KMS-11 (cell line): Measurements from ENCODE around the gene SDK2.

Experiments
- H2AFZ ChIP-seq: fragments of 200-600 bp; sonication (generic); 2 replicates; pipeline ENCODE4 v1.6.1; 2016; ENCODE audit warnings: antibody characterized with exemption, mixed run types, low read depth
- H3K27ac ChIP-seq: fragments of 200-600 bp; sonication (generic); 2 replicates; pipeline ENCODE4 v1.6.1; 2016; ENCODE audit warnings: mild to moderate bottlenecking, mixed run types
- H3K27me3 ChIP-seq: fragments of 200-600 bp; sonication (generic); 2 replicates; pipeline ENCODE4 v1.6.1; 2017; ENCODE audit warnings: mild to moderate bottlenecking, low read depth, mixed run types, moderate library complexity; ENCODE audit not compliant: insufficient read depth
- H3K36me3 ChIP-seq: fragments of 200-600 bp; sonication (generic); 2 replicates; pipeline ENCODE4 v1.6.1; 2017; ENCODE audit warnings: mild to moderate bottlenecking, mixed run types; ENCODE audit not compliant: insufficient read depth
- H3K4me1 ChIP-seq: fragments of 200-600 bp; sonication (generic); 2 replicates; pipeline ENCODE4 v1.6.1; 2016; ENCODE audit warnings: mild to moderate bottlenecking, low read depth, mixed run types; ENCODE audit not compliant: poor library complexity, severe bottlenecking
- H3K4me2 ChIP-seq: fragments of 200-600 bp; sonication (generic); 2 replicates; pipeline ENCODE4 v1.7.0; 2016; ENCODE audit warnings: mild to moderate bottlenecking, mixed run types
- H3K4me3 ChIP-seq: fragments of 200-600 bp; sonication (generic); IDR thresholded peaks from 2 replicates; pipeline ENCODE4 v1.6.1; 2017; ENCODE audit warnings: low read depth, low read length, mixed read lengths; ENCODE audit not compliant: insufficient read depth
- H3K79me2 ChIP-seq: fragments of 200-600 bp; sonication (generic); 2 replicates; pipeline ENCODE4 v1.6.1; 2016; ENCODE audit warnings: low read depth, mixed run types; ENCODE audit not compliant: insufficient read depth
- H3K9ac ChIP-seq: fragments of 200-600 bp; sonication (generic); 2 replicates; pipeline ENCODE4 v1.6.1; 2016; ENCODE audit warnings: mild to moderate bottlenecking, mixed run types
- H4K20me1 ChIP-seq: fragments of 200-600 bp; sonication (generic); 2 replicates; pipeline ENCODE4 v1.6.1; 2016; ENCODE audit warnings: mild to moderate bottlenecking, mixed run types; ENCODE audit not compliant: insufficient read depth
- CTCF ChIP-seq: fragments of 200-600 bp; sonication (generic); conservative IDR thresholded peaks from 2 replicates; pipeline ENCODE4 v1.6.1; 2017; ENCODE audit warnings: low read depth, mild to moderate bottlenecking, antibody characterized with exemption, low read length, moderate library complexity, mixed read lengths

SDK2 gene

GRCh38 chr17:73553311-73553710 is 90.9 kb downstream of the SDK2 start:
- H2AFZ ChIP-seq: no peak overlapping the region
- no peak overlapping the region for H3K4me3 ChIP-seq
- H3K79me2 ChIP-seq: no peaks in the 10 kb centered on the region
- no peak for TF ChIP-seq CTCF
- no peak overlapping the region for H3K27ac ChIP-seq
- H3K4me2 ChIP-seq: no peak overlapping the region
- H4K20me1 ChIP-seq: no peaks in the 10 kb centered on the region
- peaks cover 64% of the 10 kb centered on the region for H3K27me3 ChIP-seq
- no peak overlapping the region for H3K9ac ChIP-seq
- no peaks in the 10 kb centered on the region for H3K36me3 ChIP-seq
- no peaks in the 10 kb centered on the region for H3K4me1 ChIP-seq

- no peak for TF ChIP-seq CTCF
- H3K36me3 ChIP-seq: no peaks in the 10 kb centered on the region
- no peak overlapping the region for H3K9ac ChIP-seq
- H3K4me1 ChIP-seq: no peaks in the 10 kb centered on the region
- H4K20me1 ChIP-seq: no peaks in the 10 kb centered on the region
- no peak overlapping the region for H3K4me3 ChIP-seq
- H3K27me3 ChIP-seq: peaks cover 70% of the 10 kb centered on the region
- H3K79me2 ChIP-seq: no peaks in the 10 kb centered on the region
- no peak overlapping the region for H3K27ac ChIP-seq
- H2AFZ ChIP-seq: no peak overlapping the region
- H3K4me2 ChIP-seq: no peak overlapping the region; the same call in 1 of the 2 replicates
Measured at GRCh38 chr17:73552300-73553048, 91.8 kb downstream of the SDK2 start.

GRCh38 chr17:73551759-73552158 is 92.5 kb downstream of the SDK2 start:
- TF ChIP-seq CTCF: no peak
- Histone ChIP-seq H3K4me2 (no peak overlapping the region; the same call in 1 of the 2 replicates), H3K27ac (no peak overlapping the region), H2AFZ (no peak overlapping the region), H3K27me3 (peaks cover 72% of the 10 kb centered on the region), H3K9ac (no peak overlapping the region), H3K36me3 (no peaks in the 10 kb centered on the region), H3K4me3 (no peak overlapping the region), H3K4me1 (no peaks in the 10 kb centered on the region), H3K79me2 (no peaks in the 10 kb centered on the region), H4K20me1 (no peaks in the 10 kb centered on the region)

- Histone ChIP-seq H3K4me3 (no peak overlapping the region), H3K4me1 (no peaks in the 10 kb centered on the region), H3K4me2 (no peak overlapping the region), H3K27ac (no peak overlapping the region), H4K20me1 (no peaks in the 10 kb centered on the region), H3K27me3 (peaks cover 70% of the 10 kb centered on the region), H3K79me2 (no peaks in the 10 kb centered on the region), H2AFZ (no peak overlapping the region), H3K36me3 (no peaks in the 10 kb centered on the region), H3K9ac (no peak overlapping the region)
- no peak for TF ChIP-seq CTCF
Measured at GRCh38 chr17:73551144-73551543, 93.1 kb downstream of the SDK2 start.
